Panc1 (cell line): ENCODE results near the gene WFDC2.
"Not testable (repeated sequence)": the region's sequence is repeated elsewhere in the genome, so short reads cannot be mapped to it uniquely, and the experiment has no call there.

Source experiments
- CTCF ChIP-seq: fragments of 450-650 bp; IDR thresholded peaks from 2 replicates; pipeline ENCODE4 v1.5.1; 2017; ENCODE audit warnings: mild to moderate bottlenecking
- POLR2AphosphoS5 ChIP-seq: IDR thresholded peaks from 2 replicates; pipeline ENCODE4 v1.6.1; 2012; ENCODE audit warnings: mild to moderate bottlenecking, low read depth, low read length, moderate library complexity
- TCF7L2 ChIP-seq: IDR thresholded peaks from 2 replicates; pipeline ENCODE4 v1.6.1; 2011; ENCODE audit warnings: mild to moderate bottlenecking, low read depth, low read length, inconsistent platforms

- not testable (repeated sequence) for TF ChIP-seq CTCF, POLR2AphosphoS5, TCF7L2
Measured at GRCh38 chr20:45477530-45478148, 8.1 kb downstream of the WFDC2 start.
